Fibroblast of gingiva (primary cell): Measurements from ENCODE around the gene VSTM4.

Experiments used
- DNase-seq: peaks from one replicate; pipeline ENCODE4 v3.0.0-alpha.2; 2011; ENCODE audit warnings: low read depth

Gene VSTM4

GRCh38 chr10:49116509-49117375 is 1.4 kb upstream of the VSTM4 start:
- no peak for DNase-seq

GRCh38 chr10:49115796-49116508 is 630 bp upstream of the VSTM4 start:
- no peak for DNase-seq

- DNase-seq = no peak
These were observed 656 bp downstream of the VSTM4 start for GRCh38 chr10:49114718-49115014.

- DNase-seq = no peak
These were observed 1.6 kb downstream of the VSTM4 start for GRCh38 chr10:49113741-49114141.

GRCh38 chr10:49112851-49113250 is 2.5 kb downstream of the VSTM4 start:
- DNase-seq = no peak

- no peak for DNase-seq
These were observed 3.2 kb downstream of the VSTM4 start for GRCh38 chr10:49112098-49112497.

GRCh38 chr10:49111320-49111698 is 4.0 kb downstream of the VSTM4 start:
- DNase-seq = no peak

GRCh38 chr10:49110684-49111319 is 4.5 kb downstream of the VSTM4 start:
- no peak for DNase-seq

- DNase-seq = peak; percentile 80
These were observed 5.5 kb downstream of the VSTM4 start for GRCh38 chr10:49109669-49110340.

- DNase-seq = no peak
These were observed 6.7 kb downstream of the VSTM4 start for GRCh38 chr10:49108656-49109055.

GRCh38 chr10:49107887-49108267 is 7.4 kb downstream of the VSTM4 start:
- no peak for DNase-seq

GRCh38 chr10:49107111-49107886 is 8.0 kb downstream of the VSTM4 start:
- DNase-seq = no peak

- peak; percentile 42 for DNase-seq
These were observed 8.9 kb downstream of the VSTM4 start for GRCh38 chr10:49106451-49106850.

- DNase-seq = no peak
These were observed 10.2 kb downstream of the VSTM4 start for GRCh38 chr10:49105076-49105475.

GRCh38 chr10:49104323-49104722 is 11.0 kb downstream of the VSTM4 start:
- no peak for DNase-seq

- DNase-seq = no peak
These were observed 11.6 kb downstream of the VSTM4 start for GRCh38 chr10:49103761-49104160.

GRCh38 chr10:49099046-49099445 is 16.3 kb downstream of the VSTM4 start:
- no peak for DNase-seq

GRCh38 chr10:49096890-49097445 is 18.4 kb downstream of the VSTM4 start:
- no peak for DNase-seq

- DNase-seq = no peak
These were observed 20.7 kb downstream of the VSTM4 start for GRCh38 chr10:49094646-49095045.

- no peak for DNase-seq
These were observed 21.4 kb downstream of the VSTM4 start for GRCh38 chr10:49093922-49094321.

- no peak for DNase-seq
These were observed 22.8 kb downstream of the VSTM4 start for GRCh38 chr10:49092477-49092876.
